AG10803 (cell line): ENCODE measurements around the gene ATP6V1A.

Experiments
- DNase-seq: peaks from one replicate; pipeline ENCODE4 v3.0.0; 2010; ENCODE audit warnings: low read depth
- H3K4me3 ChIP-seq: 2 replicates; pipeline ENCODE4 v1.5.1; 2011; ENCODE audit warnings: mild to moderate bottlenecking, low read length, control low read depth
- TF ChIP-seq, protein P1 (sequence below): conservative IDR thresholded peaks from 2 replicates; pipeline ENCODE4 v1.5.1; 2011; ENCODE audit warnings: mild to moderate bottlenecking, low read length, control low read depth, inconsistent platforms

Gene ATP6V1A

DNA sequence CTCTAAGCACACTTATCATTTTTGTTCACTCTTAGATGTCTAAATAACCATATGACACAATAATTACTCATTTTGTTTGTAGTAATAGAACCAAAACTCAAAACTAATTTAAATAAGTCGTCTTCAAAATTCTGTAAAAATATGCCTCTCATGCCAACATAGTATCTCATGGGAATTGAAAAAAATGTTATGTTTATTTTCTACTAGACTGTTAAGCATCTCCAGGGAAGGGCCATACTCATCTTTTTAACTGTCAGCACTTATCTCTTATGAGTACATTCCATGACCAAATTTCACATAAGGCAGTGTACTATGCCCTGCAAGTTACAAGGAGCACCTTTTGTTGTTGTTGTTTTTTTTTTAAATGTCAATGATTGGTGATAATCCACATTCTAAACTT is 32.1 kb upstream of the ATP6V1A start:
- no peak overlapping the region for H3K4me3 ChIP-seq
- no peak for DNase-seq
- TF ChIP-seq, protein P1, sequence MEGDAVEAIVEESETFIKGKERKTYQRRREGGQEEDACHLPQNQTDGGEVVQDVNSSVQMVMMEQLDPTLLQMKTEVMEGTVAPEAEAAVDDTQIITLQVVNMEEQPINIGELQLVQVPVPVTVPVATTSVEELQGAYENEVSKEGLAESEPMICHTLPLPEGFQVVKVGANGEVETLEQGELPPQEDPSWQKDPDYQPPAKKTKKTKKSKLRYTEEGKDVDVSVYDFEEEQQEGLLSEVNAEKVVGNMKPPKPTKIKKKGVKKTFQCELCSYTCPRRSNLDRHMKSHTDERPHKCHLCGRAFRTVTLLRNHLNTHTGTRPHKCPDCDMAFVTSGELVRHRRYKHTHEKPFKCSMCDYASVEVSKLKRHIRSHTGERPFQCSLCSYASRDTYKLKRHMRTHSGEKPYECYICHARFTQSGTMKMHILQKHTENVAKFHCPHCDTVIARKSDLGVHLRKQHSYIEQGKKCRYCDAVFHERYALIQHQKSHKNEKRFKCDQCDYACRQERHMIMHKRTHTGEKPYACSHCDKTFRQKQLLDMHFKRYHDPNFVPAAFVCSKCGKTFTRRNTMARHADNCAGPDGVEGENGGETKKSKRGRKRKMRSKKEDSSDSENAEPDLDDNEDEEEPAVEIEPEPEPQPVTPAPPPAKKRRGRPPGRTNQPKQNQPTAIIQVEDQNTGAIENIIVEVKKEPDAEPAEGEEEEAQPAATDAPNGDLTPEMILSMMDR: no peak

DNA sequence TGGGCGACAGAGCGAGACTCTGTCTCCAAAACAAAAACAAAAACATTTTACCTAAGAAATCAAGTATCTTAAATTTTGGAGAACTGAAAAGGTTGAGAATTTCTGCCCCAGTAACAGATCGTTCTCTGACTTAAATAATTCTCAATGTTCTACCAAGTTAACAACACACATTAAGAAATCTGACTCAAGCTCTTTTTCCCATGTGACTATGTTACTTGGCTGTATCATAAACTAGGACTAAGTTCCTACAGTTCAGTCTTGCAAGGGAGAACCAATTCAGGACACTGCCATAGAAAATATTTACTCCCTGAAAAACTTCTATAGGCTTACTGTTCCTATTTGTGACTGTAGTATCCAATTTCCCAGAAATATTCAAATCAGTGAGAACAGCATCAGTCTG is 29.5 kb upstream of the ATP6V1A start:
- TF ChIP-seq, protein P1: no peak
- DNase-seq: no peak
- no peak overlapping the region for H3K4me3 ChIP-seq

DNA sequence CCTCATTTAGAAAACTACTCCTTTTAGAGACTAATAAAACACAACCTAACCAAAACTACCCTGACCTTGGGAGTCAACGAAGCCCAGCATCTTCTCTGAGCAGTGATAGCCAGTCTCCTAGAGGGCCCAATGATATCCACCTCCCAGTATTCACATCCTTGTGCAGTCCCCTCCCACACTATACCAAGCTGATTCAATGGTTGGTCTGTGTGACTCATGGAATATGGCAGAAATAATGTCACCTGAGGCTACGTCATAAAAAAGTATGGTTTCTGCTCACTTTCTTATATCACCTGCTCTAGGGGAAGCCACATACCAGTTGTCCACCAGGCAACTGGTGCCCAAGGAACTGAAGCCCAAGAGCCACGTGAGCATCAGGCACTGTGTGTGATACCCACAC is 29.0 kb upstream of the ATP6V1A start:
- TF ChIP-seq, protein P1: no peak
- no peak overlapping the region for H3K4me3 ChIP-seq

DNA sequence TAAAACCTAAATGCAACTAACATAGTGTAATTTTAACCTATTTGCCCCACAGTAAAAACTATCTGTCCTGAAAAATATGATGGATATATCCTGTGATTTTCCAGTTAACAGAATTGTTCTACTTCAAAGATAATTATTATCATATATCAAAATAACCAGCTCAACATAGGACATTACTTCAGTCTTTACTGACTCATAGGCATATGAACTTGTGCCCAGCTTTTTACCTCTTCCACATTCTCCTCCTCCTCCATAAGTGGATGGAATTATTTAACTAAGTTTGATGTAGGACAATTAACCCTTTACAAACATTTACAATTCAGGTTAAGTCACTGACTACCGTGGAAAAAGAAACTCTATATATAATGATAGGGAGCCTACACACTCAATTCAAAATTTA is 27.5 kb upstream of the ATP6V1A start:
- DNase-seq: no peak
- no peak overlapping the region for H3K4me3 ChIP-seq
- TF ChIP-seq, protein P1: no peak

More for the DNA sequence above, 29.0 kb upstream of the ATP6V1A start:
- DNase-seq: no peak

DNA sequence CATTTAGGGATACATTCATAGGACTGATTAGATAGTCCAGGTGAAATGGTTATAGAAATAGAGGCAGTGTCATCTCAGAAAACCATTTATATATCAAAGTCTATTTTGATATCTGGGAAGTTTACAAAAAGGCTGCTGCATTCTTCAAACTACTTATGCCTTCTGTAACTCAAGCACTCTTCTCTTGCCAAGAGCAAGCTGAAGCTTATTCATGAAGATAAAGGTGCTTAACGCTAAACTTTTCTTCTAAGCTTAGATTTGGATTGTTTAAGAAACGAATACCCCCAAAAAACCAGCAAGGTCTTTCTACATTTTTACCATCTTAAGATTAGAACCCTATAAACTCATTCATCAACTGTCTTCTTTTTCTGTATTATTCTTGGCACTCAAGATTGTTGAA is 27.1 kb upstream of the ATP6V1A start:
- no peak overlapping the region for H3K4me3 ChIP-seq
- TF ChIP-seq, protein P1: no peak
- DNase-seq: no peak

DNA sequence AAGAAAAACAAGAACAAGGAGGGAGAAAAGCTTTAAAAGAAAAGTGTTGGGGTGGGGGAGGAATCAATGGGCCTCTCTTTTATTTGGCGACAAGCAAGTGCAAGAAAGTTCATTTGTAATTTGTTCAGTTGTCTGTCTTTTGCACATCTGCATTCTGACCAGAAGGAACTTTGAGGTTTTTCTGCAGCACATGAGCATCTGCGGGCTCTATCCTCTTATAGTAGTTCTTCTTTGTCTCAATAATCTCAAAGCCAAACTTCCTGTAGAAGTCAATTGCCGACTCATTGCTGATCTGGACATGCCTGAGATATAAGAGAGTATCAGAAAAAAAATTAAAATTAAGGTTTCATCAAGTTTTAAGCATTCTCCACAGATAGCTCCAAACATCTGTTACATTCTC is 25.2 kb upstream of the ATP6V1A start:
- TF ChIP-seq, protein P1: no peak
- DNase-seq: no peak

DNA sequence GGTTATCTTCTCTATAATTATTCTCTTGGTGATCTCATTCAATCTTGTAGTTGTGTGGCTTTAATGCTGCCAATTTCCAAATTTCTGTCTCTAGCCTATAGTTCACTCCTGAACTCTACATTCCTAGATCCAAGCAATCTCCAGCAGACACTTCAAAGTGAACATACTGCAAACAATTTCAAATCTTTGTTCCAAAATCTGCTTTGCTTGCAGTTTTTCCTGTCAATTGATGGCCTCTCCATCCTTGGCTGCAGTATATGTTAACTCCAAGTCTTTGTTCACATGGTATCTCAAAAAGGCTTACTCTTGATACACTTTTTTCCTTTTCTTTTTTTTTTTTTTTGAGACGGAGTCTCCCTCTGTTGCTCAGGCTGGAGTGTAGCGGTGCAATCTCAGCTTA is 18.2 kb upstream of the ATP6V1A start:
- no peak for DNase-seq
- no peak overlapping the region for H3K4me3 ChIP-seq
- TF ChIP-seq, protein P1: no peak

More for the DNA sequence above, 25.2 kb upstream of the ATP6V1A start:
- H3K4me3 ChIP-seq: no peak overlapping the region
